ENCODE measurements around the gene PLXNB1. TPM values are rescaled to one million over a fixed set of nuclear protein-coding genes. Genes with fewer than 3 reads are reported as not detected.

The PLXNB1 gene
- total and polyA plus RNA-seq, 2 of the 13 experiments (the other 11 are each of a cell fraction or from before 2014, with no cell fraction given) = 86.0 to 143 TPM

DNA sequence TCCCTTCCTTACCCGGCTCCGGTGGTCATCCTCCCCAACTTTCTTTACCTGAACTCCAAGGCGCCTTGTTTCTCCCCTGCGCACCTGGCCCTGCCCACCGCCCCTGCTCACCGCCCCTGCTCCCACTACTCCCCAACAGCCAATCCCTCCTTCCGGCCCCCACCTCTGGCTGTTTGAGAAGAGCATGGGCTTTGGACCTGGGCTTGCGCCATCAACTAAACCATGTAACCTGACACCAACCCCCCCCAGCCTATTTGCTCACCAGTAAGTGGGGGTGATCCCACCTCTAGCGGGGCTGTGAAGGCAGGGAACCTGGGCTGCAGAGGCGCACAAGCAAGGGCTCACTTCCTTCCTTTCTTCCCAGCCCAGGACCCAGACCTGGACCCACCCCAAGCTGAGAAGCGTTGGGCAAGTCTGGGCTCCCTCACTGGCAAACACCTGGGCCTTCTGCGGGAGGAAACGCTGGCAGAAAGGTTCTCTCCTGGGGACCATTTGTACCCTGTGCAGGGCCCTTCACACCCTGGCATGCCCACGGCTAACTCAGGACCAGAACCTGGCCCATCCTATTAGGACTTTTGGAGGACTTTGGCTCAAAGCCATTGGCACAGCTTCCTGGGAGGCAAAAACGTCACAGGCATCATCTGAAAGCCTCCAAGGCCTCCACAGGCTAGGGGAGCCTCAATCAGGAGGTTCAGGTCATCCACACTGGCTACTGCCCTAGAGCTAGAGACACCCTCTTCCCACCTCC, at the start of gene PLXNB1 (continued):
- TF ChIP-seq, protein P1, sequence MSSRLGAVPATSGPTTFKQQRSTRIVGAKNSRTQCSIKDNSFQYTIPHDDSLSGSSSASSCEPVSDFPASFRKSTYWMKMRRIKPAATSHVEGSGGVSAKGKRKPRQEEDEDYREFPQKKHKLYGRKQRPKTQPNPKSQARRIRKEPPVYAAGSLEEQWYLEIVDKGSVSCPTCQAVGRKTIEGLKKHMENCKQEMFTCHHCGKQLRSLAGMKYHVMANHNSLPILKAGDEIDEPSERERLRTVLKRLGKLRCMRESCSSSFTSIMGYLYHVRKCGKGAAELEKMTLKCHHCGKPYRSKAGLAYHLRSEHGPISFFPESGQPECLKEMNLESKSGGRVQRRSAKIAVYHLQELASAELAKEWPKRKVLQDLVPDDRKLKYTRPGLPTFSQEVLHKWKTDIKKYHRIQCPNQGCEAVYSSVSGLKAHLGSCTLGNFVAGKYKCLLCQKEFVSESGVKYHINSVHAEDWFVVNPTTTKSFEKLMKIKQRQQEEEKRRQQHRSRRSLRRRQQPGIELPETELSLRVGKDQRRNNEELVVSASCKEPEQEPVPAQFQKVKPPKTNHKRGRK (CRISPR knock-in tag; IDR thresholded peaks at IDR 0.05) = no peak
- TF ChIP-seq SRY (CRISPR knock-in tag; IDR thresholded peaks at IDR 0.05) (peak; percentile 77; the same call in 1 of the 2 replicates), NR2C2 (CRISPR knock-in tag; IDR thresholded peaks at IDR 0.05; ENCODE audit: borderline replicate concordance) (peak; percentile 88), MAFK (conservative IDR thresholded peaks at IDR 0.05 in 1 of 2, IDR thresholded peaks at IDR 0.05 in 1 of 2; ENCODE audit: low read length in 2 of 2) (no peak), ATAD3A (CRISPR knock-in tag; IDR thresholded peaks at IDR 0.05) (no peak), SMAD3 (CRISPR knock-in tag; IDR thresholded peaks at IDR 0.05) (peak; percentile 73), PHF8 (CRISPR knock-in tag; IDR thresholded peaks at IDR 0.05) (peak; percentile 67), ARNT (IDR thresholded peaks at IDR 0.05) (no peak), ATM (IDR thresholded peaks at IDR 0.05; ENCODE audit: borderline replicate concordance) (no peak), ZNF232 (CRISPR knock-in tag; IDR thresholded peaks at IDR 0.05; ENCODE audit: borderline replicate concordance) (no peak; the same call in 1 of the 2 replicates), ZNF552 (CRISPR knock-in tag; IDR thresholded peaks at IDR 0.05; ENCODE audit: borderline replicate concordance) (peak; percentile 64; the same call in 1 of the 2 replicates), DNMT3B (CRISPR knock-in tag; conservative IDR thresholded peaks at IDR 0.05) (no peak), AGO1 (IDR thresholded peaks at IDR 0.05; ENCODE audit: low read depth, low read length, poor library complexity, severe bottlenecking) (peak; percentile 24)
- TF ChIP-seq, protein P2, sequence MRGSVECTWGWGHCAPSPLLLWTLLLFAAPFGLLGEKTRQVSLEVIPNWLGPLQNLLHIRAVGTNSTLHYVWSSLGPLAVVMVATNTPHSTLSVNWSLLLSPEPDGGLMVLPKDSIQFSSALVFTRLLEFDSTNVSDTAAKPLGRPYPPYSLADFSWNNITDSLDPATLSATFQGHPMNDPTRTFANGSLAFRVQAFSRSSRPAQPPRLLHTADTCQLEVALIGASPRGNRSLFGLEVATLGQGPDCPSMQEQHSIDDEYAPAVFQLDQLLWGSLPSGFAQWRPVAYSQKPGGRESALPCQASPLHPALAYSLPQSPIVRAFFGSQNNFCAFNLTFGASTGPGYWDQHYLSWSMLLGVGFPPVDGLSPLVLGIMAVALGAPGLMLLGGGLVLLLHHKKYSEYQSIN (CRISPR knock-in tag; IDR thresholded peaks at IDR 0.05; ENCODE audit: borderline replicate concordance) = no peak
- TF ChIP-seq, protein P3, sequence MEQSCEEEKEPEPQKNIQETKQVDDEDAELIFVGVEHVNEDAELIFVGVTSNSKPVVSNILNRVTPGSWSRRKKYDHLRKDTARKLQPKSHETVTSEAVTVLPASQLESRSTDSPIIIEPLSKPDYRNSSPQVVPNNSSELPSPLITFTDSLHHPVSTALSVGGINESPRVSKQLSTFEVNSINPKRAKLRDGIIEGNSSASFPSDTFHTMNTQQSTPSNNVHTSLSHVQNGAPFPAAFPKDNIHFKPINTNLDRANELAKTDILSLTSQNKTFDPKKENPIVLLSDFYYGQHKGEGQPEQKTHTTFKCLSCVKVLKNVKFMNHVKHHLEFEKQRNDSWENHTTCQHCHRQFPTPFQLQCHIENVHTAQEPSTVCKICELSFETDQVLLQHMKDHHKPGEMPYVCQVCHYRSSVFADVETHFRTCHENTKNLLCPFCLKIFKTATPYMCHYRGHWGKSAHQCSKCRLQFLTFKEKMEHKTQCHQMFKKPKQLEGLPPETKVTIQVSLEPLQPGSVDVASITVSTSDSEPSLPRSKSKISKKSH (CRISPR knock-in tag; IDR thresholded peaks at IDR 0.05; ENCODE audit: borderline replicate concordance) = peak; percentile 36; the same call in 1 of the 2 replicates
- TF ChIP-seq, protein P4, sequence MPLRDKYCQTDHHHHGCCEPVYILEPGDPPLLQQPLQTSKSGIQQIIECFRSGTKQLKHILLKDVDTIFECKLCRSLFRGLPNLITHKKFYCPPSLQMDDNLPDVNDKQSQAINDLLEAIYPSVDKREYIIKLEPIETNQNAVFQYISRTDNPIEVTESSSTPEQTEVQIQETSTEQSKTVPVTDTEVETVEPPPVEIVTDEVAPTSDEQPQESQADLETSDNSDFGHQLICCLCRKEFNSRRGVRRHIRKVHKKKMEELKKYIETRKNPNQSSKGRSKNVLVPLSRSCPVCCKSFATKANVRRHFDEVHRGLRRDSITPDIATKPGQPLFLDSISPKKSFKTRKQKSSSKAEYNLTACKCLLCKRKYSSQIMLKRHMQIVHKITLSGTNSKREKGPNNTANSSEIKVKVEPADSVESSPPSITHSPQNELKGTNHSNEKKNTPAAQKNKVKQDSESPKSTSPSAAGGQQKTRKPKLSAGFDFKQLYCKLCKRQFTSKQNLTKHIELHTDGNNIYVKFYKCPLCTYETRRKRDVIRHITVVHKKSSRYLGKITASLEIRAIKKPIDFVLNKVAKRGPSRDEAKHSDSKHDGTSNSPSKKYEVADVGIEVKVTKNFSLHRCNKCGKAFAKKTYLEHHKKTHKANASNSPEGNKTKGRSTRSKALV (CRISPR knock-in tag; IDR thresholded peaks at IDR 0.05) = 0 out of 2 replicates have a peak, but pooled peaks have one; percentile 64
- TF ChIP-seq, protein P5, sequence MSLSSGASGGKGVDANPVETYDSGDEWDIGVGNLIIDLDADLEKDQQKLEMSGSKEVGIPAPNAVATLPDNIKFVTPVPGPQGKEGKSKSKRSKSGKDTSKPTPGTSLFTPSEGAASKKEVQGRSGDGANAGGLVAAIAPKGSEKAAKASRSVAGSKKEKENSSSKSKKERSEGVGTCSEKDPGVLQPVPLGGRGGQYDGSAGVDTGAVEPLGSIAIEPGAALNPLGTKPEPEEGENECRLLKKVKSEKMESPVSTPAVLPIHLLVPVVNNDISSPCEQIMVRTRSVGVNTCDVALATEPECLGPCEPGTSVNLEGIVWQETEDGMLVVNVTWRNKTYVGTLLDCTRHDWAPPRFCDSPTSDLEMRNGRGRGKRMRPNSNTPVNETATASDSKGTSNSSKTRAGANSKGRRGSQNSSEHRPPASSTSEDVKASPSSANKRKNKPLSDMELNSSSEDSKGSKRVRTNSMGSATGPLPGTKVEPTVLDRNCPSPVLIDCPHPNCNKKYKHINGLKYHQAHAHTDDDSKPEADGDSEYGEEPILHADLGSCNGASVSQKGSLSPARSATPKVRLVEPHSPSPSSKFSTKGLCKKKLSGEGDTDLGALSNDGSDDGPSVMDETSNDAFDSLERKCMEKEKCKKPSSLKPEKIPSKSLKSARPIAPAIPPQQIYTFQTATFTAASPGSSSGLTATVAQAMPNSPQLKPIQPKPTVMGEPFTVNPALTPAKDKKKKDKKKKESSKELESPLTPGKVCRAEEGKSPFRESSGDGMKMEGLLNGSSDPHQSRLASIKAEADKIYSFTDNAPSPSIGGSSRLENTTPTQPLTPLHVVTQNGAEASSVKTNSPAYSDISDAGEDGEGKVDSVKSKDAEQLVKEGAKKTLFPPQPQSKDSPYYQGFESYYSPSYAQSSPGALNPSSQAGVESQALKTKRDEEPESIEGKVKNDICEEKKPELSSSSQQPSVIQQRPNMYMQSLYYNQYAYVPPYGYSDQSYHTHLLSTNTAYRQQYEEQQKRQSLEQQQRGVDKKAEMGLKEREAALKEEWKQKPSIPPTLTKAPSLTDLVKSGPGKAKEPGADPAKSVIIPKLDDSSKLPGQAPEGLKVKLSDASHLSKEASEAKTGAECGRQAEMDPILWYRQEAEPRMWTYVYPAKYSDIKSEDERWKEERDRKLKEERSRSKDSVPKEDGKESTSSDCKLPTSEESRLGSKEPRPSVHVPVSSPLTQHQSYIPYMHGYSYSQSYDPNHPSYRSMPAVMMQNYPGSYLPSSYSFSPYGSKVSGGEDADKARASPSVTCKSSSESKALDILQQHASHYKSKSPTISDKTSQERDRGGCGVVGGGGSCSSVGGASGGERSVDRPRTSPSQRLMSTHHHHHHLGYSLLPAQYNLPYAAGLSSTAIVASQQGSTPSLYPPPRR (CRISPR knock-in tag; IDR thresholded peaks at IDR 0.05; ENCODE audit: borderline replicate concordance) = peak; percentile 97

Measured in HepG2 (cell line).